Small intestine (tissue), 4 donors: Measurements from ENCODE around the gene EFEMP1. TPM values are rescaled to one million over a fixed set of nuclear protein-coding genes. Genes with fewer than 3 reads are reported as not detected.

Source experiments
- polyA plus RNA-seq, 4 donors: library from polyadenylated mRNA; stranded (reverse) in 3 of 4; unstranded in 1 of 4; fragments of 200-250 nt in 3 of 4; fragments of 120-200 nt in 1 of 4; gene quantifications; one replicate each; pipeline versions ENCODE4 v1.2.1 to v1.2.3, GENCODE V29; 2013
- donor health status: healthy with polysubstance abuse.
- donor health status: Bipolar disorder and iron deficiency.
- donor health status: healthy.

EFEMP1 gene
- polyA plus RNA-seq, 4 donors: 0.89 to 50.1 (median 13.5) TPM

Other genes with a start within 250 kb of the EFEMP1 start
- gene PNPT1, start 229.9 kb downstream of the EFEMP1 start, polyA plus RNA-seq: 10 to 100 TPM in 2 of 4 donors, 1 to 10 TPM in 2; 2.7 to 22.8 (median 9.1) TPM